Neural cell (in vitro differentiated cells): ENCODE measurements around the gene LTO1. TPM values are rescaled to one million over a fixed set of nuclear protein-coding genes. Genes with fewer than 3 reads are reported as not detected.

Experiments used
- H2AFZ ChIP-seq: fragments of 200-600, 300-800 bp; sonication (generic), shearing (Covaris generic); 2 replicates; pipeline ENCODE4 v1.6.0; 2014; ENCODE audit warnings: low read depth, mild to moderate bottlenecking, antibody characterized with exemption, low read length, moderate library complexity
- H3F3A ChIP-seq: fragments of 200-600 bp; shearing (Covaris generic); 2 replicates; pipeline ENCODE4 v1.6.1; 2016; ENCODE audit warnings: mild to moderate bottlenecking, moderate library complexity, mixed read lengths, antibody characterized with exemption, low read length; ENCODE audit not compliant: insufficient read depth, poor library complexity, severe bottlenecking
- H3K27ac ChIP-seq: fragments of 200-600, 300-800 bp; sonication (generic), shearing (Covaris generic); 2 replicates; pipeline ENCODE4 v1.5.1; 2014; ENCODE audit warnings: mild to moderate bottlenecking, low read length, moderate library complexity
- H3K27me3 ChIP-seq: fragments of 300-800, 200-600 bp; sonication (generic), shearing (Covaris generic); 2 replicates; pipeline ENCODE4 v1.6.0; 2014; ENCODE audit warnings: mild to moderate bottlenecking, low read depth, low read length, moderate library complexity; ENCODE audit not compliant: insufficient read depth
- H3K36me3 ChIP-seq: fragments of 300-800, 200-600 bp; sonication (generic), shearing (Covaris generic); 2 replicates; pipeline ENCODE4 v1.5.1; 2014; ENCODE audit warnings: mild to moderate bottlenecking, antibody characterized with exemption, low read length, moderate library complexity; ENCODE audit not compliant: insufficient read depth
- H3K4me2 ChIP-seq: fragments of 300-800, 200-600 bp; sonication (generic), shearing (Covaris generic); 2 replicates; pipeline ENCODE4 v1.6.0; 2014; ENCODE audit warnings: mild to moderate bottlenecking, low read length
- H3K4me3 ChIP-seq: fragments of 300-800, 200-600 bp; sonication (generic), shearing (Covaris generic); 2 replicates; pipeline ENCODE4 v1.5.1; 2014; ENCODE audit warnings: mild to moderate bottlenecking, low read length, moderate library complexity
- H3K79me2 ChIP-seq: fragments of 200-600 bp; shearing (Covaris generic); replicated peaks from 2 replicates; pipeline ENCODE4 v1.6.0; 2014; ENCODE audit warnings: mild to moderate bottlenecking, low read length, moderate library complexity; ENCODE audit not compliant: insufficient read depth
- H3K9ac ChIP-seq: fragments of 300-800, 200-600 bp; sonication (generic), shearing (Covaris generic); 2 replicates; pipeline ENCODE4 v1.6.1; 2016; ENCODE audit warnings: mild to moderate bottlenecking, low read length, mixed read lengths
- H3K9me2 ChIP-seq: fragments of 200-600 bp; shearing (Covaris generic); 2 replicates; pipeline ENCODE4 v1.6.1; 2016; ENCODE audit warnings: mild to moderate bottlenecking, low read length, mixed read lengths; ENCODE audit not compliant: insufficient read depth
- H3K9me3 ChIP-seq: fragments of 200-600, 300-800 bp; sonication (generic), shearing (Covaris generic); 2 replicates; pipeline ENCODE4 v1.6.1; 2016; ENCODE audit warnings: mild to moderate bottlenecking, mixed run types, low read length, moderate library complexity, mixed read lengths
- H4K20me1 ChIP-seq: fragments of 200-600 bp; shearing (Covaris generic); 2 replicates; pipeline ENCODE4 v1.6.1; 2016; ENCODE audit warnings: mild to moderate bottlenecking, mixed run types; ENCODE audit not compliant: insufficient read depth
- EP300 ChIP-seq: fragments of 450-650 bp; conservative IDR thresholded peaks from 2 replicates; pipeline ENCODE4 v1.6.1; 2014; ENCODE audit warnings: antibody characterized with exemption, mild to moderate bottlenecking, moderate library complexity; ENCODE audit not compliant: poor library complexity, severe bottlenecking
- EZH2 ChIP-seq: fragments of 200-600, 300-800 bp; shearing (Covaris generic), sonication (generic); IDR thresholded peaks from 2 replicates; pipeline ENCODE4 v1.6.1; 2014; ENCODE audit warnings: antibody characterized with exemption, low read length, borderline replicate concordance, mild to moderate bottlenecking; ENCODE audit not compliant: insufficient read depth, poor library complexity, severe bottlenecking
- MXI1 ChIP-seq: fragments of 450-650 bp; conservative IDR thresholded peaks from 2 replicates; pipeline ENCODE4 v1.6.1; 2014; ENCODE audit warnings: antibody characterized with exemption, mild to moderate bottlenecking; ENCODE audit not compliant: poor library complexity, severe bottlenecking
- POLR2AphosphoS5 ChIP-seq: IDR thresholded peaks from 2 replicates; pipeline ENCODE4 v1.6.1; 2012
- RAD21 ChIP-seq: fragments of 450-650 bp; conservative IDR thresholded peaks from 2 replicates; pipeline ENCODE4 v1.6.1; 2014; ENCODE audit warnings: antibody characterized with exemption, mild to moderate bottlenecking, moderate library complexity
- SMC3 ChIP-seq: fragments of 450-650 bp; conservative IDR thresholded peaks from 2 replicates; pipeline ENCODE4 v1.6.1; 2014; ENCODE audit warnings: antibody characterized with exemption, mild to moderate bottlenecking, moderate library complexity; ENCODE audit not compliant: poor library complexity
- TAF1 ChIP-seq: IDR thresholded peaks from 2 replicates; pipeline ENCODE4 v1.6.1; 2012; ENCODE audit warnings: low read depth
- polyA plus RNA-seq: library from polyadenylated mRNA; depleted of rRNA; stranded (reverse); fragments of >200 nt; gene quantifications from 2 replicates; pipeline ENCODE4 v1.2.3, GENCODE V29; 2014
- TF ChIP-seq, protein P1 (sequence below): IDR thresholded peaks from 2 replicates; pipeline ENCODE4 v1.6.1; 2012; ENCODE audit warnings: borderline replicate concordance
- TF ChIP-seq, protein P2 (sequence below): fragments of 450-650 bp; IDR thresholded peaks from 2 replicates; pipeline ENCODE4 v1.5.1; 2014; ENCODE audit warnings: antibody characterized with exemption, mild to moderate bottlenecking, moderate library complexity; ENCODE audit not compliant: poor library complexity, severe bottlenecking

The LTO1 gene
- polyA plus RNA-seq, 1 donor from 2014 or later = 44.4 TPM

DNA sequence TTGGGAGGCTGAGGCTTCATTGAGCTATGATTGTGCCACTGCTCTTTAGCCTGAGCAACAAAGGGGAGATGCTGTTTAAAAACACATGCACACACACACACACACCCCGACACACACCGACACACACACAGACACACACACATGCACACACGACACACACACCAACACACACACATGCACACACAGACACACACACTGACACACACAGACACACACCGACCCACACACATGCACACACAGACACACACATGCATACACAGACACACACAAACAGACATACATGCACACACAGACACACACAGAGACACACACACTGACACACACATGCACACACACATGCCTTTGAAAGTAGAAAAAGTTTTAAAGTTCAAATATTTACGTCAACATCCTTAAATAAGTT is 5.5 kb upstream of the LTO1 start:
- Histone ChIP-seq H3K4me2 (no peak overlapping the region), H3K36me3 (no peaks in the 10 kb centered on the region), H3F3A (no peaks in the 10 kb centered on the region), H3K4me3 (no peak overlapping the region), H3K27me3 (peaks cover 4% of the 10 kb centered on the region), H3K9me3 (no peaks in the 10 kb centered on the region), H3K9ac (no peak overlapping the region), H3K27ac (no peak overlapping the region), H4K20me1 (no peaks in the 10 kb centered on the region), H3K79me2 (no peaks in the 10 kb centered on the region), H2AFZ (no peak overlapping the region), H3K9me2 (no peaks in the 10 kb centered on the region)
- TF ChIP-seq SMC3 (no peak), MXI1 (no peak), TAF1 (no peak)

DNA sequence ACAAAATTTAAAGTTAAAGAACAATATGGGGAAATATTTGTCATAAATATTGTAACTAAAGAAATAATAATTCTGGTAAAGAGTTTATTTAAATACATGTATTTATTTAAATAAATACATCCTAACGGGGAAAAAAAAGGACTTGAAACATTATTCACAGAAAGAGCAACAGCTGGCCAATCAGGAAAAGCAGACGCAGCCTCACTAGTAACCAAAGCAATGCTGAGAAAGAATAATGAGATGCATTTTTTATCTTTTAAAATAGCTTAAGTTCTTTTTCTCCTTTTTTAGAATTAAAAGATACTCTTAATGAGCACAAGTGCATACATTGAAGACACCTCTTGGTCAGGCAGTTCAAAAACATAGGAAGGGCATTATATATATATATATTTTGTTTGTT is 2.6 kb upstream of the LTO1 start:
- no peaks in the 10 kb centered on the region for H3K9me2 ChIP-seq
- no peak overlapping the region for H2AFZ ChIP-seq
- H3K79me2 ChIP-seq = peaks cover 16% of the 10 kb centered on the region
- H3K27ac ChIP-seq = no peak overlapping the region
- H3F3A ChIP-seq = no peaks in the 10 kb centered on the region
- H3K9me3 ChIP-seq = no peaks in the 10 kb centered on the region
- H3K4me3 ChIP-seq = no peak overlapping the region
- H3K27me3 ChIP-seq = no peaks in the 10 kb centered on the region
- H3K9ac ChIP-seq = no peak overlapping the region
- no peak overlapping the region for H3K4me2 ChIP-seq
- TF ChIP-seq EZH2 (no peak), MXI1 (no peak), RAD21 (no peak), EP300 (no peak), POLR2AphosphoS5 (no peak), TAF1 (no peak), SMC3 (no peak)
- TF ChIP-seq, protein P1, sequence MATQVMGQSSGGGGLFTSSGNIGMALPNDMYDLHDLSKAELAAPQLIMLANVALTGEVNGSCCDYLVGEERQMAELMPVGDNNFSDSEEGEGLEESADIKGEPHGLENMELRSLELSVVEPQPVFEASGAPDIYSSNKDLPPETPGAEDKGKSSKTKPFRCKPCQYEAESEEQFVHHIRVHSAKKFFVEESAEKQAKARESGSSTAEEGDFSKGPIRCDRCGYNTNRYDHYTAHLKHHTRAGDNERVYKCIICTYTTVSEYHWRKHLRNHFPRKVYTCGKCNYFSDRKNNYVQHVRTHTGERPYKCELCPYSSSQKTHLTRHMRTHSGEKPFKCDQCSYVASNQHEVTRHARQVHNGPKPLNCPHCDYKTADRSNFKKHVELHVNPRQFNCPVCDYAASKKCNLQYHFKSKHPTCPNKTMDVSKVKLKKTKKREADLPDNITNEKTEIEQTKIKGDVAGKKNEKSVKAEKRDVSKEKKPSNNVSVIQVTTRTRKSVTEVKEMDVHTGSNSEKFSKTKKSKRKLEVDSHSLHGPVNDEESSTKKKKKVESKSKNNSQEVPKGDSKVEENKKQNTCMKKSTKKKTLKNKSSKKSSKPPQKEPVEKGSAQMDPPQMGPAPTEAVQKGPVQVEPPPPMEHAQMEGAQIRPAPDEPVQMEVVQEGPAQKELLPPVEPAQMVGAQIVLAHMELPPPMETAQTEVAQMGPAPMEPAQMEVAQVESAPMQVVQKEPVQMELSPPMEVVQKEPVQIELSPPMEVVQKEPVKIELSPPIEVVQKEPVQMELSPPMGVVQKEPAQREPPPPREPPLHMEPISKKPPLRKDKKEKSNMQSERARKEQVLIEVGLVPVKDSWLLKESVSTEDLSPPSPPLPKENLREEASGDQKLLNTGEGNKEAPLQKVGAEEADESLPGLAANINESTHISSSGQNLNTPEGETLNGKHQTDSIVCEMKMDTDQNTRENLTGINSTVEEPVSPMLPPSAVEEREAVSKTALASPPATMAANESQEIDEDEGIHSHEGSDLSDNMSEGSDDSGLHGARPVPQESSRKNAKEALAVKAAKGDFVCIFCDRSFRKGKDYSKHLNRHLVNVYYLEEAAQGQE = no peak
- TF ChIP-seq, protein P2, sequence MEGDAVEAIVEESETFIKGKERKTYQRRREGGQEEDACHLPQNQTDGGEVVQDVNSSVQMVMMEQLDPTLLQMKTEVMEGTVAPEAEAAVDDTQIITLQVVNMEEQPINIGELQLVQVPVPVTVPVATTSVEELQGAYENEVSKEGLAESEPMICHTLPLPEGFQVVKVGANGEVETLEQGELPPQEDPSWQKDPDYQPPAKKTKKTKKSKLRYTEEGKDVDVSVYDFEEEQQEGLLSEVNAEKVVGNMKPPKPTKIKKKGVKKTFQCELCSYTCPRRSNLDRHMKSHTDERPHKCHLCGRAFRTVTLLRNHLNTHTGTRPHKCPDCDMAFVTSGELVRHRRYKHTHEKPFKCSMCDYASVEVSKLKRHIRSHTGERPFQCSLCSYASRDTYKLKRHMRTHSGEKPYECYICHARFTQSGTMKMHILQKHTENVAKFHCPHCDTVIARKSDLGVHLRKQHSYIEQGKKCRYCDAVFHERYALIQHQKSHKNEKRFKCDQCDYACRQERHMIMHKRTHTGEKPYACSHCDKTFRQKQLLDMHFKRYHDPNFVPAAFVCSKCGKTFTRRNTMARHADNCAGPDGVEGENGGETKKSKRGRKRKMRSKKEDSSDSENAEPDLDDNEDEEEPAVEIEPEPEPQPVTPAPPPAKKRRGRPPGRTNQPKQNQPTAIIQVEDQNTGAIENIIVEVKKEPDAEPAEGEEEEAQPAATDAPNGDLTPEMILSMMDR = no peak
- no peaks in the 10 kb centered on the region for H3K36me3 ChIP-seq
- H4K20me1 ChIP-seq = no peaks in the 10 kb centered on the region
